Fibroblast of peridontal ligament (primary cell): Measurements from ENCODE around the gene ARHGAP10.

Experiments
- DNase-seq: peaks from one replicate; pipeline ENCODE4 v3.0.0-alpha.2; 2010; ENCODE audit errors: extremely low read depth

ARHGAP10 gene

GRCh38 chr4:148090503-148091476, 358.9 kb downstream of the ARHGAP10 start:
- no peak for DNase-seq

- DNase-seq: no peak
These were observed 360.0 kb downstream of the ARHGAP10 start for GRCh38 chr4:148091896-148092295.

GRCh38 chr4:148092316-148093014, 360.6 kb downstream of the ARHGAP10 start:
- DNase-seq: no peak

- no peak for DNase-seq
These were observed 361.2 kb downstream of the ARHGAP10 start for GRCh38 chr4:148093065-148093464.

GRCh38 chr4:148094149-148094548, 362.3 kb downstream of the ARHGAP10 start:
- no peak for DNase-seq

GRCh38 chr4:148095346-148095923, 363.5 kb downstream of the ARHGAP10 start:
- DNase-seq: no peak

- no peak for DNase-seq
These were observed 365.9 kb downstream of the ARHGAP10 start for GRCh38 chr4:148097801-148098200.

- DNase-seq: no peak
These were observed 369.3 kb downstream of the ARHGAP10 start for GRCh38 chr4:148101235-148101634.

GRCh38 chr4:148101790-148102189, 369.9 kb downstream of the ARHGAP10 start:
- no peak for DNase-seq

- no peak for DNase-seq
These were observed 371.9 kb downstream of the ARHGAP10 start for GRCh38 chr4:148103597-148104355.

GRCh38 chr4:148108766-148109165, 376.9 kb downstream of the ARHGAP10 start:
- no peak for DNase-seq

GRCh38 chr4:148109216-148109615, 377.3 kb downstream of the ARHGAP10 start:
- DNase-seq: no peak

- DNase-seq: no peak
These were observed 378.3 kb downstream of the ARHGAP10 start for GRCh38 chr4:148110169-148110568.

- peak; percentile 72 for DNase-seq
These were observed 380.5 kb downstream of the ARHGAP10 start for GRCh38 chr4:148112231-148112982.

GRCh38 chr4:148114436-148114835, 382.5 kb downstream of the ARHGAP10 start:
- DNase-seq: no peak

- DNase-seq: peak; percentile 90
These were observed 384.4 kb downstream of the ARHGAP10 start for GRCh38 chr4:148116264-148116663.

- no peak for DNase-seq
These were observed 385.1 kb downstream of the ARHGAP10 start for GRCh38 chr4:148116969-148117368.

- no peak for DNase-seq
These were observed 386.3 kb downstream of the ARHGAP10 start for GRCh38 chr4:148118179-148118578.

GRCh38 chr4:148118633-148119032, 386.7 kb downstream of the ARHGAP10 start:
- no peak for DNase-seq

- DNase-seq: peak; percentile 6
These were observed 388.3 kb downstream of the ARHGAP10 start for GRCh38 chr4:148120216-148120615.
